Mesenchymal stem cell (in vitro differentiated cells and primary cell): ENCODE measurements around the gene TBCB.
A peak's percentile ranks its signal among the peaks of the same experiment; 100 is the strongest.

Source experiments
- DNase-seq: peaks from one replicate; pipeline ENCODE4 v3.0.0-alpha.2; 2013
- H2AFZ ChIP-seq: one replicate; pipeline ENCODE4 v1.6.1; 2013; ENCODE audit warnings: low read depth, mild to moderate bottlenecking, control low read depth, inconsistent platforms, low read length, moderate library complexity
- H2AK5ac ChIP-seq: 2 replicates; pipeline ENCODE4 v1.6.1; 2013; ENCODE audit warnings: low read length, moderate library complexity, mild to moderate bottlenecking, inconsistent platforms; ENCODE audit not compliant: severe bottlenecking
- H2BK120ac ChIP-seq: one replicate; pipeline ENCODE4 v1.6.1; 2013; ENCODE audit warnings: low read depth, mild to moderate bottlenecking, inconsistent platforms, low read length, moderate library complexity
- H2BK12ac ChIP-seq, 2 experiments: one replicate each; pipeline ENCODE4 v1.6.1; 2013; ENCODE audit warnings: inconsistent platforms in 2 of 2, low read length in 2 of 2, mild to moderate bottlenecking in 2 of 2, moderate library complexity in 2 of 2, control low read depth in 1 of 2
- H2BK15ac ChIP-seq: one replicate; pipeline ENCODE4 v1.6.1; 2013; ENCODE audit warnings: mild to moderate bottlenecking, low read depth, inconsistent platforms; ENCODE audit not compliant: poor library complexity, severe bottlenecking
- H2BK5ac ChIP-seq: 2 replicates; pipeline ENCODE4 v1.6.1; 2013; ENCODE audit warnings: low read depth, mild to moderate bottlenecking, low read length, control low read depth, inconsistent platforms; ENCODE audit not compliant: poor library complexity, severe bottlenecking
- H3K14ac ChIP-seq, 2 experiments: one replicate each; pipeline ENCODE4 v1.6.1; 2013; ENCODE audit warnings: inconsistent platforms in 2 of 2, low read length in 2 of 2, control low read depth in 1 of 2, mild to moderate bottlenecking in 1 of 2, moderate library complexity in 1 of 2
- H3K18ac ChIP-seq, 2 experiments: one replicate each; pipeline ENCODE4 v1.6.1; 2013; ENCODE audit warnings: inconsistent platforms in 2 of 2, low read length in 2 of 2, control low read depth in 1 of 2, low read depth in 1 of 2, mild to moderate bottlenecking in 1 of 2
- H3K23ac ChIP-seq, 2 experiments: one replicate each; pipeline ENCODE4 v1.6.1; 2013; ENCODE audit warnings: inconsistent platforms in 2 of 2, low read length in 2 of 2, mild to moderate bottlenecking in 2 of 2, moderate library complexity in 2 of 2, control low read depth in 1 of 2
- H3K27ac ChIP-seq: 2 replicates; pipeline ENCODE4 v1.5.1; 2013; ENCODE audit warnings: mild to moderate bottlenecking, moderate library complexity, low read length, control low read depth, inconsistent platforms; ENCODE audit not compliant: poor library complexity, severe bottlenecking
- H3K27me3 ChIP-seq, 2 experiments: 2 replicates each; pipeline versions ENCODE4 v1.6.1 to v1.7.0; 2013; ENCODE audit warnings: low read length in 2 of 2, mild to moderate bottlenecking in 2 of 2, moderate library complexity in 2 of 2, control low read depth in 1 of 2, inconsistent platforms in 1 of 2; ENCODE audit not compliant: control insufficient read depth in 1 of 2, insufficient read depth in 1 of 2
- H3K36me3 ChIP-seq, 2 experiments: 2 replicates each; pipeline versions ENCODE4 v1.6.1 to v1.7.0; 2013; ENCODE audit warnings: low read length in 2 of 2, control low read depth in 1 of 2, inconsistent platforms in 1 of 2, low read depth in 1 of 2, mild to moderate bottlenecking in 1 of 2; ENCODE audit not compliant: insufficient read depth in 2 of 2, control insufficient read depth in 1 of 2
- H3K4ac ChIP-seq, 2 experiments: one replicate each; pipeline ENCODE4 v1.6.1; 2013; ENCODE audit warnings: inconsistent platforms in 2 of 2, low read length in 2 of 2, mild to moderate bottlenecking in 2 of 2, moderate library complexity in 2 of 2, control low read depth in 1 of 2, low read depth in 1 of 2
- H3K4me1 ChIP-seq: 2 replicates; pipeline ENCODE4 v1.6.1; 2013; ENCODE audit warnings: low read depth, low read length, control low read depth; ENCODE audit not compliant: control insufficient read depth, insufficient read depth
- H3K4me2 ChIP-seq: 2 replicates; pipeline ENCODE4 v1.6.1; 2013; ENCODE audit warnings: low read length, mild to moderate bottlenecking, inconsistent platforms; ENCODE audit not compliant: poor library complexity, severe bottlenecking
- H3K4me3 ChIP-seq, 2 experiments: 2 replicates each; pipeline versions ENCODE4 v1.5.1 to v1.7.0; 2013; ENCODE audit warnings: low read length in 2 of 2, mild to moderate bottlenecking in 2 of 2, control low read depth in 1 of 2, low read depth in 1 of 2; ENCODE audit not compliant: insufficient read depth in 1 of 2
- H3K79me1 ChIP-seq: replicated peaks from 2 replicates; pipeline ENCODE4 v1.6.1; 2013; ENCODE audit warnings: mild to moderate bottlenecking, control low read depth, low read length, inconsistent platforms; ENCODE audit not compliant: poor library complexity, severe bottlenecking
- H3K9ac ChIP-seq: 2 replicates; pipeline ENCODE4 v1.7.0; 2013; ENCODE audit warnings: mild to moderate bottlenecking, low read length, moderate library complexity
- H3K9me3 ChIP-seq: 2 replicates; pipeline ENCODE4 v1.7.0; 2013; ENCODE audit warnings: mild to moderate bottlenecking, low read length; ENCODE audit not compliant: control insufficient read depth
- H4K8ac ChIP-seq: one replicate; pipeline ENCODE4 v1.6.1; 2013; ENCODE audit warnings: inconsistent platforms, mild to moderate bottlenecking, low read length, moderate library complexity
- H4K91ac ChIP-seq: one replicate; pipeline ENCODE4 v1.6.1; 2013; ENCODE audit warnings: mild to moderate bottlenecking, low read length, inconsistent platforms
- WGBS: methylation state at CpG from one replicate; pipeline ENCODE4 v1.1.7; 2013; ENCODE audit warnings: mixed read lengths; 5-methylcytosine and 5-hydroxymethylcytosine counted together

TBCB gene

GRCh38 chr19:36120092-36120983 is 5.1 kb downstream of the TBCB start:
- Histone ChIP-seq H3K4me2 (no peak overlapping the region), H2AFZ (no peak overlapping the region), H3K27me3 (no peaks in the 10 kb centered on the region), H2BK120ac (no peak overlapping the region), H3K23ac (no peak overlapping the region), H3K14ac (peak overlapping the region in 1 of 2 experiments; percentile 18), H3K4me1 (peaks cover 16% of the 10 kb centered on the region), H3K4me3 (no peak overlapping the region), H3K27ac (no peak overlapping the region), H3K18ac (no peak overlapping the region), H3K9ac (peak overlapping the region; percentile 48), H2BK15ac (no peak overlapping the region), H2BK5ac (no peak overlapping the region), H2AK5ac (no peak overlapping the region), H2BK12ac (peak overlapping the region in 1 of 2 experiments; percentile 43), H3K36me3 (peaks cover 71 to 74% of the 10 kb centered on the region in 2 experiments), H3K79me1 (peaks cover 45% of the 10 kb centered on the region), H3K9me3 (no peaks in the 10 kb centered on the region), H3K4ac (no peak overlapping the region), H4K91ac (peak overlapping the region; percentile 12), H4K8ac (no peak overlapping the region)
- 87% methylated on average over 22 of the region's 26 CpGs for WGBS
- DNase-seq = no peak

GRCh38 chr19:36120984-36121358 is 5.7 kb downstream of the TBCB start:
- H3K23ac ChIP-seq = no peak overlapping the region
- peak overlapping the region; percentile 30 for H2BK15ac ChIP-seq
- WGBS = 97% methylated on average over 18 of the region's 18 CpGs
- no peak overlapping the region for H4K8ac ChIP-seq
- H3K27ac ChIP-seq = no peak overlapping the region
- no peak overlapping the region for H2BK5ac ChIP-seq
- no peaks in the 10 kb centered on the region for H3K27me3 ChIP-seq
- no peak overlapping the region for H3K4me3 ChIP-seq
- H3K4me1 ChIP-seq = peaks cover 14% of the 10 kb centered on the region
- H2BK120ac ChIP-seq = no peak overlapping the region
- no peak overlapping the region for H3K9ac ChIP-seq
- no peak overlapping the region for H3K4me2 ChIP-seq
- no peaks in the 10 kb centered on the region for H3K9me3 ChIP-seq
- H2BK12ac ChIP-seq = no peak overlapping the region
- no peak overlapping the region for H3K4ac ChIP-seq
- H2AK5ac ChIP-seq = no peak overlapping the region
- H3K36me3 ChIP-seq = peaks cover 77 to 81% of the 10 kb centered on the region in 2 experiments
- H3K79me1 ChIP-seq = peaks cover 43% of the 10 kb centered on the region
- H4K91ac ChIP-seq = no peak overlapping the region
- no peak overlapping the region for H3K18ac ChIP-seq
- no peak for DNase-seq
- no peak overlapping the region for H2AFZ ChIP-seq
- no peak overlapping the region for H3K14ac ChIP-seq

- H3K4me3 ChIP-seq = no peak overlapping the region
- H4K91ac ChIP-seq = no peak overlapping the region
- H3K18ac ChIP-seq = no peak overlapping the region
- H3K4me1 ChIP-seq = peaks cover 9% of the 10 kb centered on the region
- peaks cover 40% of the 10 kb centered on the region for H3K79me1 ChIP-seq
- DNase-seq = no peak
- no peak overlapping the region for H3K4me2 ChIP-seq
- H3K23ac ChIP-seq = no peak overlapping the region
- H3K9ac ChIP-seq = no peak overlapping the region
- no peak overlapping the region for H3K14ac ChIP-seq
- no peak overlapping the region for H2AK5ac ChIP-seq
- H2BK15ac ChIP-seq = peak overlapping the region; percentile 30
- no peak overlapping the region for H2AFZ ChIP-seq
- no peaks in the 10 kb centered on the region for H3K9me3 ChIP-seq
- 93% methylated on average over 49 of the region's 49 CpGs for WGBS
- H4K8ac ChIP-seq = peak overlapping the region; percentile 31
- no peak overlapping the region for H3K27ac ChIP-seq
- no peak overlapping the region for H2BK12ac ChIP-seq
- H3K27me3 ChIP-seq = no peaks in the 10 kb centered on the region
- H2BK5ac ChIP-seq = no peak overlapping the region
- H2BK120ac ChIP-seq = no peak overlapping the region
- H3K36me3 ChIP-seq = peaks cover 78 to 85% of the 10 kb centered on the region in 2 experiments
- H3K4ac ChIP-seq = no peak overlapping the region
These were observed 6.3 kb downstream of the TBCB start for GRCh38 chr19:36121486-36122124.

DNA sequence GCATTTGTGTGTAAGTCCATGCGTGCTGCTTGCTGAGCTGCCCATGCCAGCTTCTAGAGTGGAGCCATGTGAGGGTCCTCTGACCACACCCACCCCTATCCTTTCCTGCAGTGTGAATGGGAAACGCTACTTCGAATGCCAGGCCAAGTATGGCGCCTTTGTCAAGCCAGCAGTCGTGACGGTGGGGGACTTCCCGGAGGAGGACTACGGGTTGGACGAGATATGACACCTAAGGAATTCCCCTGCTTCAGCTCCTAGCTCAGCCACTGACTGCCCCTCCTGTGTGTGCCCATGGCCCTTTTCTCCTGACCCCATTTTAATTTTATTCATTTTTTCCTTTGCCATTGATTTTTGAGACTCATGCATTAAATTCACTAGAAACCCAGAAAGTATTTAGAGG is 10.3 kb downstream of the TBCB start:
- no peak overlapping the region for H3K4me2 ChIP-seq
- no peak overlapping the region for H3K4me3 ChIP-seq
- no peak overlapping the region for H2BK120ac ChIP-seq
- H3K9me3 ChIP-seq = no peaks in the 10 kb centered on the region
- H4K8ac ChIP-seq = no peak overlapping the region
- H3K14ac ChIP-seq = no peak overlapping the region
- peaks cover 8% of the 10 kb centered on the region for H3K4me1 ChIP-seq
- no peak overlapping the region for H2BK15ac ChIP-seq
- H4K91ac ChIP-seq = no peak overlapping the region
- H2AFZ ChIP-seq = peak overlapping the region; percentile 30
- no peak overlapping the region for H3K9ac ChIP-seq
- H2BK12ac ChIP-seq = peak overlapping the region in 1 of 2 experiments; percentile 10
- no peak overlapping the region for H2AK5ac ChIP-seq
- peaks cover 18% of the 10 kb centered on the region for H3K79me1 ChIP-seq
- no peak overlapping the region for H3K18ac ChIP-seq
- 96% methylated on average over 9 of the region's 9 CpGs for WGBS
- no peak overlapping the region for H3K23ac ChIP-seq
- H3K27me3 ChIP-seq = no peaks in the 10 kb centered on the region
- no peak overlapping the region for H3K27ac ChIP-seq
- peaks cover 45 to 59% of the 10 kb centered on the region in 2 experiments for H3K36me3 ChIP-seq
- no peak overlapping the region for H3K4ac ChIP-seq
- DNase-seq = no peak
- H2BK5ac ChIP-seq = no peak overlapping the region
